CD4-positive, alpha-beta T cell treated with Interleukin-6 at 100 ng/mL for 8 hours (primary cell): ENCODE results near the gene GNG13.
"Not testable (repeated sequence)": the region's sequence is repeated elsewhere in the genome, so short reads cannot be mapped to it uniquely, and the experiment has no call there.

Experiments used
- DNase-seq: peaks from one replicate; pipeline ENCODE4 v3.0.0-alpha.2; 2020; ENCODE audit warnings: mixed read lengths, low spot score

GNG13 gene

DNA sequence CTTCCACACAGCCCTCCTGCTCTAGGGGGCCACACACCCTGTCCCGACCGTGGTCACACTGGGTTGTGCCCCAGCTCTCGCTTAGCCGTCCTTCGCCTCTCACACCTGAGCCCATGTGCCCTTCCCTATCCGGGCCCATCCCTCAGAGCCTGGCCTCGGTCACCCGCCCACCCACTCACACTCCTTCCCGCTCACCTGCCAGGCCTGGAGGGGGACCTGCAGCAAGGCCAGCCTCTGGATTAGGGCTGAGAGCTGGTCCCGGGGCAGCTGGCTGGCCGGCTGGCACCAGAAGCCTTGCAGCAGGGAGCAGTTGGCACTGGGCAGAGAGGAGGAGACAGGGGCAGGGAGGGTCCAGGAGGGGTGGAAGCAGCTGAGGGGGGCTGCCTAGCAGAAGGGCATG, 22.1 kb downstream of the GNG13 start:
- no peak for DNase-seq

DNA sequence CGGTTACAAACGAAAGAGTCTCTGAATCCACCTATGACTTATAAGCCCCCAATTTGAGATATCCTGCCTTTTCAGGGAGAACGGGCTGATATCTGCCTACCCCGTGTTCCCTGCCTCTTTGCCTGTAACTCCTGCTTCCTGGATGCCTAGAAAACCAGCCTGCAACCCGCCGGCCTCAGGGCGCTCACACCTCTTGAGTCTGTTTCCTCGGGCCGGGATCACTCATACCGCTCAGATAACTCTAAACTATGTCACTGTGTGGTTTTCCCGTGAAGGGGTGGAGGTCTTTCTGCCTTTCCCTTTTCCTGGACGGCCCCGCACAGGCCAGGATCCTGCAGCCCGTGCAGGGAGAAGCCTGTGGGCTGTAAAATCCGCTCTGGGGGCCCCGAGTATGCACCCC, 22.7 kb downstream of the GNG13 start:
- no peak for DNase-seq

DNA sequence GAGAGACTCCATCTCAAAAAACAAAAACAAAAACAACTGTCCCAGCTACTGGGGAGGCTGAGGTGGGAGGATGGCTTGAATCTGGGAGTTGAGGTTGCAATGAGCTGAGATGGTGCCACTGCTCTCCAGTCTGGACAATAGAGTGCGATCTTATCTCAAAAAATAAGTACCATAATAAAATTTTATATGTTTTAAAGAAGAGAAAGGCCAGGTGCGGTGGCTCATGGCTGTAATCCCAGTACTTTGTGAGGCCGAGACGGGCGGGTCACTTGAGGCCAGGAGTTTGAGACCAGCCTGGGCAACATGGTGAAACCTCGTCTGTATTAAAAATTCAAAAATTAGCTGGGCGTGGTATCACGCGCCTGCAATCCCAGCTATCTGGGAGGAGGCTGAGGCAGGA, 23.7 kb downstream of the GNG13 start:
- DNase-seq = no peak

DNA sequence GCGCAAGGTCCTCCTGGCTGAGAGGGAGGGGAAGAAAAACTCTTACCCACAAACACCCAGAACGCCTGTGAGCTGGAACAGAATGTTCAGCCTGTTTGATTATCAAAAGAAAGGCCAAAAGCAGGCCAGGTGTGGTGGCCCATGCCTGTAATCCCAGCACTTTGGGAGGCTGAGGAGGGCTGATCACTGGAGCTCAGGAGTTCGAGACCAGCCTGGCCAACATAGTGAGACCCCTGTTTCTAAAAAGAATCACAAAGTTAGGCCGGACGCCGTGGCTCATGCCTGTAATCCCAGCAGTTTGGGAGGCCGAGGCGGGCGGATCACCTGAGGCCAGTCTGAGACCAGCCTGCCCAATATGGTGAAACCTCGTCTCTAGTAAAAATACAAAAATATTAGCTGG, 24.2 kb downstream of the GNG13 start:
- DNase-seq = not testable (repeated sequence)

DNA sequence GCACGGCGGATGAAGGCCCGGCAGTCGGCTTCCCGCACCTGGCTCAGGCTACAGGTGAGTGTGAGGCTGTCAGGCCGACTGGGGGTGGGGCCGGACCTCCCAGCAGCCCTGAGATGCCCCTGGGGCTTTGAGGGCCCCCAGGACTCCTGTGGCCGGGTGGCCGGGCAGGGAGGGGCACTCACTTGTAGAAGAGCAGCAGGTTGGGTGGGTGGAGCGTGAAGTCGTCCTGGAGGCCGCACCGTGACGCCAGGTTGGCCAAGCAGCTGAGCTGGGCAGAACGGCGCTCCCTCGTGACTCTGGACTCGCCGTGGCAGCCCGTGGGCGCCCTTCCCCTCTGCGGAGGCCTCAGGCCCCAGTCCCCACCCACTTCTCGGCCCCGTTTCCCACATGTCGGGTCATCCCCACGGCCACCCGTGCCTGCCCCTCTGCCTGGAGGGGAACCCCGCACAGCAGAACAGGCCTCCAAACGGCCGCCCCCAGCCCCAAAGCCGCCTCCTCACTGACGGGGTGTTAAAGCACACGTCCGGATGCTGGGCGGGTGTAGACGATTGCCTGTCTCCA, 25.2 kb downstream of the GNG13 start:
- no peak for DNase-seq

DNA sequence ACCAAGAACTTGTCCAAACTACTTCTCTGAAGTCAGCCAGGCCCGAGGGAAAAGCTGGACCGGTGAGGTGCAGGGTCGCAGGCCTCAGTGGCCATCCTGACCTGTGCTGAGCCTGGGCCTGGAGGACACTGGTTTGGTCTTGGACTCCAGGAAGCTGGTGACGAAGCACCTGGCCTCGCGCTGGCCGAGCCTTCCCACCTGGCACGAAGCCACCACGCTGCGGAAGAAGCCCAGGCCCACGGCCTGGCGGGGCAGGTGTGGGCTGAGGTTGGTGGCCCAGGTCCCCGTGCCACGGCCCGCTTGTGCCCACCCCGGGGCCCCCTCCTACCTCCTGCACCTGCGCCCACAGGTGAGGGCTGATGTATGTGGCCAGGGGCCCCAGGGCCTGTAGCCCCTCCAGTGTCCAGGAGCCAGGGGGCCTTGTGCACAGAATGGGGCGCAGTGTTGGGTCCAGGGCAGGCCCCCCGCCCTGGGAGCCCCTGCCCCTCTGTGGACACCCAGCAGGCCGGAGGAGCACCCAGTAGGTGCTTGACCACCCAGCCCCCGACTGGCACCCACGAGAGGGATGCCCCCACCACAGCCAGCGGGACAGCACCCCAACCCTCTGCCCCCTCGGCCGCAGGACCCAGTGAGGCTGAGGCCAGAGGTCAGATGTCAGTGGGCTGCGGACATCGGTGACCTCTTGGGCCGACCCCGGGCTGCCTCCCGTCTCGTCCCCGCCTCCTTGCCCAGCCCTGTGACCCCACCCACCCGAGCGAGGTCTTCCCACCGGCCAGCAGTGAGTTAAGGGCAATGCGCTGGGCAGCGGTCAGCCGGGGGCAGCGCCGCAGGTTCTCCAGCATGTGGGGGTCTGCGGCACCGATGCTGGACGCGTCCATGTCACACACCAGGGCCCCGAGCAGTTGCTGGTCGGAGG, 26.2 kb downstream of the GNG13 start:
- DNase-seq = no peak

DNA sequence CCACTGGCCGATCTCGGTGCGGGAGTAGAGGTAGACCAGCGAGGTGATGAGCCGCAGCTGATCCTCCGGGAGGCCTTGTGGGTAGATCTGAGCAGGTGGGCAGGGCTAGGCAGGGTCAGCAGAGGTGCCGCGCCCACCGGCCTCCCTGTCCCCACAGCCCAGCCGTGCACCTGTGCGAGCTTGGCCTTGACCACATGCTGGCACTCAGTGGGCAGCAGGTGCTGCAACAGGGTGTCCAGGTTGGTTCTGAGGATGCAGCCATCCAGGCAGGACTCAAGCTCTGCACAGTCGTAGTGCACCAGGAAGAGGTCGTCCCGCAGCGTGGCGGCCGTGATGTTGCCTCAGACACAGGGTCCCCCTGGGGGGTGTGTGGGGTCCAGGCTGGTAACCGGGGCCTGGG, 27.6 kb downstream of the GNG13 start:
- DNase-seq = no peak

DNA sequence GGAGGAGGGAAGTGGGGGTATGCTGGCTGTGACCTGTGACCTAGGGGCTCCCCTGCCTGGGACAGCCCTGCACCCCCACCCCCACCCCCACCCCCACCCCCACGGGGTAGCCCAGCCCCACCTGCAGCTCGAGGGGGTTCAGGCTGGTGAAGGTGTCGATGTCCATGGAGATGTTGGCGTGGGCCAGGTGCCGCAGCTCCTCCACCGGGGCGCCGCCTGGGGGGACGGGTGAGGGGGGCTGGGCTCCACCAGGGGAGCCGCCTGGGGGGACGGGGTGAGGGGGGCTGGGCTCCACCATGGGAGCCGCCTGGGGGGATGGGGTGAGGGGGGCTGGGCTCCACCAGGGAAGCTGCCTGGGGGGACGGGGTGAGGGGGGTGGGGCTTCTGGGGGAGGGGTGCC, 30.1 kb downstream of the GNG13 start:
- no peak for DNase-seq

DNA sequence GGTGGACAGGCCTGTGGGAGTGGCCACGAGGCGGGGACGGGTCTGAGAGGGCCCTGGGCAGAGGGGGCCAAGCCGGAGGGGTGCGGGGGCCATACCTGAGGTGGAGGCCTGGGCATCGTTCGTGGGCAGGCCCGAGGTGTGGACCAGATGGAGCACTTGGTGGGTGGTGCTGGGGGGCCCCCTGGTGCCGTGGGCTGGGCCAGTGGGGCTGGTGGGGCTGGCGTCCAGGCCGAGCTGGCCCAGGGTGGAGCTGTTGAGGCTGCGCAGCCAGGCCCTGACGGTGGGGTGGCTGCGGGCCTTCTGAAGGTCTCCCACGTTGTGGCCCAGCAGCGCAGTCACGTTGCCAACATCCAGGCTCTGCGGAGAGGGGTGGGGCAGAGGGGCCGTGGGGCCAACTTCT, 30.6 kb downstream of the GNG13 start:
- DNase-seq = no peak

DNA sequence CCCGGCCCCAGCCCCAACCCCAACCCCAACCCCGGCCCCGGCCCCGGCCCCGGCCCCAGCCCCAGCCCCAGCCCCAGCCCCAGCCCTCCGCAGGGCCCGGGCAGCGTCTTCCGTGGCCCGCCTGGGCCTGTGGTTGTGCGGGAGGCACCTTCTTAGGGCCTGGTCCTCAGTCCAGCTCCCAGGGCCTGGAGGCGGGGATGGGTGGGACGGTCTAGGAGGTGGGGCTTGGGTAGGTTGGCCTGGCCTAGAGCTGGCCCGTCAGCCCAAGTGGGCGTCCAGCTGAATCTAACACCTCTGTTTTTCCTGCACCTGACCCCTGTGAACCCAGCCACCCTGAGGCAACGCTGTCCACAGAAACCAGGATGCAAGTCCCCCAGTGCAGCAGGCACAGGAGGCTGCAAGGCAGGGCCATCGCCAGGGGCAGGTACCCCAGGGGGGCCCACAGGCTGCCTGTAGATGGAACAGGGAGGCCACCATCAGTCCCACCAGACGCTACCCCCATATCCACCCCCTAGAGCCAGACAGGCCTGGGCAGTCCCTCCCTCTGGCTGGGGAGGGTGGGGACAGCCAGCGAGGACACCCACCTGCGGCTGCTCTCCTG, 31.2 kb downstream of the GNG13 start:
- no peak for DNase-seq

DNA sequence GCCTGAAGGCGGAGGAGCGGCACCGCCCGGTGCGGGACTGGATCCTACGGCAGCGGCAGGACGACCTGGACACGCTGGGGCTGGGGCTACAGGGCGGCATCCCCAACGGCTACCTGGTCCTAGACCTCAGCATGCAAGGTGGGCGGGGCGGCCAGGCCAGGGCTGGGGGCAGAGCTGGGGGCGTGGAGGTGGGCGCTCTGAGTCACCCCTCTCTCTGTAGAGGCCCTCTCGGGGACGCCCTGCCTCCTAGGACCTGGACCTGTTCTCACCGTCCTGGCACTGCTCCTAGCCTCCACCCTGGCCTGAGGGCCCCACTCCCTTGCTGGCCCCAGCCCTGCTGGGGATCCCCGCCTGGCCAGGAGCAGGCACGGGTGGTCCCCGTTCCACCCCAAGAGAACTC, 32.1 kb downstream of the GNG13 start:
- no peak for DNase-seq

DNA sequence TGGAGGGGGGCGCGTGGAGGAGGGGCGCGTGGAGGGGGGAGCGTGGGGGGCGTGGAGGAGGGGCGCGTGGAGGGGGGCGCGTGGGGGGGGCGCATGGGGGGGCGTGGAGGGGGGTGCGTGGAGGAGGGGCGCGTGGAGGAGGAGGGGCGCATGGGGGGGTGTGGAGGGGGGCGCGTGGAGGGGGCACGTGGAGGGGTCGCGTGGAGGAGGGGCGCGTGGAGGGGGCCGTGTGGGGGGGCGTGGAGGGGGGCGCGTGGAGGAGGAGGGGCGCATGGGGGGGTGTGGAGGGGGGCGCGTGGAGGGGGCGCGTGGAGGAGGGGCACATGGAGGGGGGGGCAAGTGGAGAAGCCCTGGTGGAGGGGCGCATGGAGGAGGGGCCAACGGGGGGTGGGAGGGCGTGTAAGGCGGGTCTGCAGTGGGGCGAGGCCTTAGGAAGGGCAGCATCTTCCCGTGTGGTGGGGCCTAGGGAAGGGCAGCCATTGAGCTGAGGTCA, 32.7 kb downstream of the GNG13 start:
- no peak for DNase-seq

DNA sequence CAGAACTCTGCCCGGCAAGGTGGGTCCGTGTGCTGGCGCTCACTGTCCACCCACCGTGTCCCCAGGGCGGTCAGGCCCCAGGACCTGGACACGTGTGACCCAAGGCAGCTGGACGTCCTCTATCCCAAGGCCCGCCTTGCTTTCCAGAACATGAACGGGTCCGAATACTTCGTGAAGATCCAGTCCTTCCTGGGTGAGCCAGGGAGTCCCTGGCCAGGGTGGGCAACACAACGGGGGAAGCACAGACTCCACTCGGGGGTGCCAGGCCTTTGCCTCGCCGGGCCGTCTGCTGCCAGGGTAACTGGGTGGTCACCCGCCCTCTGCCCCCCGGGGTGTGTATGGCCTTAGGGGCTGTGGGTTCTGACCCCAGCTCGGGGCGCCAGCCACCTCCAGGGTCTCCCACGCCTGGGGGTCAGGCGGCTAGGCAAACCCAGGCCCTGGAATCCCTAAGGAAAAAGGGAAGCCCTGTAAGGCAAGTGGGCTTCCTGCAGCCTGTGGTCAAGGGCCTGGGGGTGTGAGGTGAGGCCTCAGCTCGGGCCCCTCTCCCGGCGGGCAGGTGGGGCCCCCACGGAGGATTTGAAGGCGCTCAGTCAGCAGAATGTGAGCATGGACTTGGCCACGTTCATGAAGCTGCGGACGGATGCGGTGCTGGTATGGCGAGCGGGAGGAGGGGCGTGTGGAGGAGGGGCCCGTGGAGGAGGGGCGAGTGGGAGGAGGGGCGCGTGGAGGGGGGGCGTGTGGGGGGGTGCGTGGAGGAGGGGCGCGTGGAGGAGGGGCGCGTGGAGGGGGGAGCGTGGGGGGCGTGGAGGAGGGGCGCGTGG, 33.5 kb downstream of the GNG13 start:
- no peak for DNase-seq

DNA sequence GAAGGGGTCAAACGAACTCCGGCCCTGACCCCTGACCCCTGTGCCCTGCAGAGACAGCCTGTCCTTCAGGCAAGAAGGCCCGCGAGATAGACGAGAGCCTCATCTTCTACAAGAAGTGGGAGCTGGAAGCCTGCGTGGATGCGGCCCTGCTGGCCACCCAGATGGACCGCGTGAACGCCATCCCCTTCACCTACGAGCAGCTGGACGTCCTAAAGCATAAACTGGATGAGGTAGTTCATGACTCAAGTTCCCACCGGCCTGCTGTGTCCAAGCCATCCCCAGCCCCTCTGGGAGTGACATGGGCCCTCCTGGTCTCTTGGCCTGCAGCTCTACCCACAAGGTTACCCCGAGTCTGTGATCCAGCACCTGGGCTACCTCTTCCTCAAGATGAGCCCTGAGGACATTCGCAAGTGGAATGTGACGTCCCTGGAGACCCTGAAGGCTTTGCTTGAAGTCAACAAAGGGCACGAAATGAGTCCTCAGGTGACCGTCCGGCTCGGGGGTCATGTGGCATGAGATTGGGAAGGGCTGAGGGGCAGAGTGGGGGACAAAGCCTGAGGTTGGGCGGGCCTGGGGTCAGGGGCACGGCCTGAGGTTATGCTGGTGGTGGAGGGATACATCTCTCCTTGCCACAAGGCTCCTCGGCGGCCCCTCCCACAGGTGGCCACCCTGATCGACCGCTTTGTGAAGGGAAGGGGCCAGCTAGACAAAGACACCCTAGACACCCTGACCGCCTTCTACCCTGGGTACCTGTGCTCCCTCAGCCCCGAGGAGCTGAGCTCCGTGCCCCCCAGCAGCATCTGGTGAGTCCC, 34.3 kb downstream of the GNG13 start:
- DNase-seq = no peak

DNA sequence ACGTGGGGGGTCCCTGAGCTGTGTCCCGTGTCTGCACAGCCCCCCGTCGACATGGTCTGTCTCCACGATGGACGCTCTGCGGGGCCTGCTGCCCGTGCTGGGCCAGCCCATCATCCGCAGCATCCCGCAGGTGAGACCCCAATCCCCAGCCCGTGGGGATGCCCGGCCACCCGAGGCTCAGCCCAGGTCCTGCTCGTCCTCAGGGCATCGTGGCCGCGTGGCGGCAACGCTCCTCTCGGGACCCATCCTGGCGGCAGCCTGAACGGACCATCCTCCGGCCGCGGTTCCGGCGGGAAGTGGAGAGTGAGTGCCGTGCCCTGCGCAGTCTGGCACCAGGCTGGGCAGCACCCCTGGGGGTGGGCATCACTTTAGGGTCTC, 35.1 kb downstream of the GNG13 start:
- no peak for DNase-seq

DNA sequence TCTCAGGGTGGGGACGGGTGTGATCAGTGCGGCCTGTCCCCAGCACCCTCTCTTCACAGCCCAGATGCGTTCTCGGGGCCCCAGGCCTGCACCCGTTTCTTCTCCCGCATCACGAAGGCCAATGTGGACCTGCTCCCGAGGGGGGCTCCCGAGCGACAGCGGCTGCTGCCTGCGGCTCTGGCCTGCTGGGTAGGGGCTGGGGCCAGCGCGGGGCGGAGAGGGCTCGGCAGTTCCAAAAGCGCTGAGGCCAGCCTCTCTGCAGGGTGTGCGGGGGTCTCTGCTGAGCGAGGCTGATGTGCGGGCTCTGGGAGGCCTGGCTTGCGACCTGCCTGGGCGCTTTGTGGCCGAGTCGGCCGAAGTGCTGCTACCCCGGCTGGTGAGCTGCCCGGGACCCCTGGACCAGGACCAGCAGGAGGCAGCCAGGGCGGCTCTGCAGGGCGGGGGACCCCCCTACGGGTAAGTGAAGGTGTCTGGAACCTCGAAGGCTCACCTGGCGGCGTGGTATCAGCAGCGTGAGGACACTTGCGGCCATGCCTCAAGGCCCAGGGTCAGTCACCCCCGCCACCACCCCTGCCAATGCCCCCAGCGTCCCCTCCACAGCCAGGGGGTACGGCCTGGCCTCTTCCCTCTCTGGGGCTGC, 35.6 kb downstream of the GNG13 start:
- no peak for DNase-seq

DNA sequence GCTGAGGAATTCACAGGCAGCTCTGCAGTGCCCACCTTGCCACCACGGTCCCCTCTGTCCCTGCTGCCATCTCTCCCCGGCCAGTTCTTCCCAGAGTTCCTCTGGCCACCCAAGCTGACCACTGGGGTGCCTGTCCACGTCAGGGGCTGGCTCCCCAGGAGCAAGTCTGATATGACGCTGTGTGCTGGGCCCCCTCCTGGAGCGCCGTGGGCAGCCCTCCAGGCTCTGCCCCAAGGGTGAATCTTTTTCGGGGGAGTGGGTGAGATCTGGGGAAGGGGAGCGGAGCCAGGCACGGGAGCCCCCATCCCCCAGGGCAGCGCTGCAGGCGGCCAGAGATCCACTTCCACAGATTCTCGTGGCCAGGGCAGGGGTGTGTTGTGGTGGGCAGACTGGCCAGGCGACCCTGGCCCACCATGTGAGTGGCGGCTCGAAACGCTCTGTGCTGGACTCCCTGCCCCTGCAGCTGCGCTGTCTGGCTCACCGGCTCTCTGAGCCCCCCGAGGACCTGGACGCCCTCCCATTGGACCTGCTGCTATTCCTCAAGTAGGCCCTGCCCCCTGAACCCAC, 36.3 kb downstream of the GNG13 start:
- no peak for DNase-seq

DNA sequence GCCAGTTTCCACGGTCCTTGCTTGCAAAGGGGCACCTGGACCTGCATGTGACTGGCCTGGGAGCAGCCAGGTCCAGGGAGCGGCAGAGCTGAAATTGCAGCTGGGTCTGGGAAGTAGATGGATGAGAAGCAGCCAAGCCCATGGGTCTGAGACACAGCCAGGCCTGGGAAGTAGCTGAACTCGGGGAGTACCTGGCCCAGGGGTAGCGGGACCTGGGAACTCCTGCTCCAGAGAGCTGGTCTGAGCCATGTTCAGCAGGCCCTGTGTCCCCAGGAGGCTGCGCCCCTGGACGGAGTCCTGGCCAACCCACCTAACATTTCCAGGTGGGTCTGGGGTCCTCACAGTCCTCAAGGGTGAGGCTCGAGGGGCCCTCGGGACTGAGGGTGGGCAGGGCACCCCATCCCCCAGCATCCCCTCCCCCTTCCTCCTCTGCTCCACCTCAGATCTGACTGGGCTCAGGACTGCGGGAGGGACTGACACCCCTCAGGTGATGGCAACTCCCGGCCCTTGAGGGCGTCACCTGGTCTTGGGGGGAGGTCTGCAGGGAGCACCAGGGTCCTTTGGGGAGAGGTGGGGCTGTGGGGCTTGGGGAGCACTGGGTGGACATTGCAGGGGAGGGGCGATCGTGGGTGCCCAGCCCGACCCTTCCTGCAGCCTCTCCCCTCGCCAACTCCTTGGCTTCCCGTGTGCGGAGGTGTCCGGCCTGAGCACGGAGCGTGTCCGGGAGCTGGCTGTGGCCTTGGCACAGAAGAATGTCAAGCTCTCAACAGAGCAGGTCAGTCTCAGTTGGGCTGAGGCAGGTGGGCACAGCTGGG, 37.0 kb downstream of the GNG13 start:
- DNase-seq = no peak

DNA sequence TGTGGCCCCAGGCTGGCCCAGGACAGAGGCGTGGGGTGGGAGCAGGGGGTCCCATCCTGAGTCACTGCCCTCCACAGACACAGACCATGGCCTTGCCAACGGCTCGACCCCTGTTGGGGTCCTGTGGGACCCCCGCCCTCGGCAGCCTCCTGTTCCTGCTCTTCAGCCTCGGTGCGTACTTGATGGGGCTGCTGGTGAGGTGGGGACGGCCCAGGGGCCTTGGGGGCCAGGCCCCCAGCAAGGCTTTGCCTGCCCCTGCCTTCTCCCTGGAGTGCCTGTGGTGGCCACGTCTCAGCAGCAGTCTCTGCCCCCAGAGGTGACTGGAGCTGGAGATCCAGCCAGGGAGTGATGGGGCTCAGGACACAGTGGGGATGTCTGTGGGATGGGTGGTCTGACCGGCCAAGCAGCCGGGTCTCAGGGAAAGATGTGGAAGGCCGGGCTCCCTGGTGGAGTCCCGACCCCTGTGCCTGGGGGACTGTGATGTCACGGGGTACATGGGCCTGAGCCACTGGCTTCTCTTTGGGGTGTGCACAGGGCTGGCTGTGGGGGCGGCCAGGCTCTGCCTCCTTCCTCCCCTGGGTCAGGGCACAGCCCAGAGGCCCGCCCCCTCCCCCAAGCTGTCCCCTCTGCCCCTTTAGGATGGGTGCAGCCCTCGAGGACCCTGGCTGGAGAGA, 37.8 kb downstream of the GNG13 start:
- no peak for DNase-seq
